IPS-NIHi11 (cell line): ENCODE results near the gene ASB12.
"Not testable (repeated sequence)": the region's sequence is repeated elsewhere in the genome, so short reads cannot be mapped to it uniquely, and the experiment has no call there.

Source experiments
- DNase-seq: peaks from one replicate; pipeline ENCODE4 v3.0.0; 2012; ENCODE audit warnings: mixed read lengths, low spot score

Gene ASB12

GRCh38 chrX:64230123-64230970 is at the start of gene ASB12:
Gene ASB12, minus strand, starts transcription at chrX:64230607. Its CDS starts 4,957 bp downstream, at chrX:64225650.
- peak; percentile 11 for DNase-seq

- DNase-seq: peak; percentile 6
Measured at GRCh38 chrX:64265265-64265664, 34.9 kb upstream of the ASB12 start.

- no peak for DNase-seq
Measured at GRCh38 chrX:64229154-64229553, 1.3 kb downstream of the ASB12 start.

GRCh38 chrX:64218023-64218422 is 12.4 kb downstream of the ASB12 start:
- no peak for DNase-seq

GRCh38 chrX:64213989-64214388 is 16.4 kb downstream of the ASB12 start:
- not testable (repeated sequence) for DNase-seq

GRCh38 chrX:64206556-64207162 is 23.7 kb downstream of the ASB12 start:
- no peak for DNase-seq

- peak; percentile 87 for DNase-seq
Measured at GRCh38 chrX:64205735-64206501, 24.5 kb downstream of the ASB12 start.

GRCh38 chrX:64205441-64205734 is 25.0 kb downstream of the ASB12 start, which contains the start of gene AMER1:
Gene AMER1, minus strand, starts transcription at chrX:64205708. Its CDS starts 12,422 bp downstream, at chrX:64193286.
- no peak for DNase-seq

- peak; percentile 64 for DNase-seq
Measured at GRCh38 chrX:64204701-64205440, 25.5 kb downstream of the ASB12 start.

GRCh38 chrX:64204252-64204651 is 26.2 kb downstream of the ASB12 start:
- peak; percentile 7 for DNase-seq

- DNase-seq: no peak
Measured at GRCh38 chrX:64202808-64203325, 27.5 kb downstream of the ASB12 start.

GRCh38 chrX:64198036-64198435 is 32.4 kb downstream of the ASB12 start:
- no peak for DNase-seq

GRCh38 chrX:64196606-64197005 is 33.8 kb downstream of the ASB12 start:
- no peak for DNase-seq

- peak; percentile 12 for DNase-seq
Measured at GRCh38 chrX:64195862-64196261, 34.5 kb downstream of the ASB12 start.

GRCh38 chrX:64192673-64193072 is 37.7 kb downstream of the ASB12 start:
- DNase-seq: no peak

GRCh38 chrX:64192040-64192439 is 38.4 kb downstream of the ASB12 start:
- no peak for DNase-seq

GRCh38 chrX:64191281-64192010 is 39.0 kb downstream of the ASB12 start:
- DNase-seq: no peak

GRCh38 chrX:64190136-64190740 is 40.2 kb downstream of the ASB12 start:
- no peak for DNase-seq

GRCh38 chrX:64188901-64189300 is 41.5 kb downstream of the ASB12 start:
- DNase-seq: no peak

GRCh38 chrX:64187762-64188150 is 42.7 kb downstream of the ASB12 start:
- no peak for DNase-seq
